ENCODE data around the gene FARP1.
"Not testable (repeated sequence)": the region's sequence is repeated elsewhere in the genome, so short reads cannot be mapped to it uniquely, and the experiment has no call there.

Gene FARP1

DNA sequence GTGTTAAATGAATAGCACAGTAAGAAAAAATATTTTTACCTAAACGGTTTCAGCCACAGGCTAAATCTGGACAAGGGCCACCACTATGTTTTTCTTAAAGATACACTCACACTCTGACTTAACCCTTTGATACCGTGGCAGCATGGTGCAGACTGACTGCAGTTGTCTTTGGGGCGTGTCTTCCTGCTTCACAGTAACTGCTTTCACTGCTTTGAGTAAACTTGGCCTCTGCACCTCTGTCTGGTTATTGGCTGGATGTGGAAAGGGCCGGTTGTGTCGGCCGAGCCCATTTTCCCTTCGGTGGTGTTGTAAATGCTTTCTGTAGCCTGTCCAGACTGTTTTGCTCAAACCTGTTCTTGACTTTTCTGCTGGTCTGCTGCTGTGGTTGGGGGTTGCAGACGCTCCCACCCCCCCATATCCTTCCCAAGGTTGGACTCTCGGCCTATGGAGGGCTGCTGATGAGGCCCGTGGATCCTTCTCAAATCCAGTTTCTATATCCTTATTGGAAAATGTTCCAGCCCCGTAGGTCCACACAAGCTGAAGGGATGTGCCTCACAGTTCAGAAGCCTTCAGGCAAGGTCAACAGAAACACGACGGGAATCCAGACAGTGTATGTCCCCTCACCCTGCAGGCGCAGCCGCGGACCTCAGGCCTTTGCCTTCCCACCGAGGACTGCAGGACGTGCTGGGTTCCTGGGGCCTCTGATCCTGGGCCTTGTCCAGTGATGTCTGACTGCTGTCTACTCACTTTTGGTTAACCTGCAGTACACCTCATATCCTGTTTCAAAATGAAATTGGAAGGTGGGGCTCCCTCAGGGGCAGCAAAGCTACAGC lies 124.4 kb downstream of the FARP1 start:
- DNase-seq: no peak

DNA sequence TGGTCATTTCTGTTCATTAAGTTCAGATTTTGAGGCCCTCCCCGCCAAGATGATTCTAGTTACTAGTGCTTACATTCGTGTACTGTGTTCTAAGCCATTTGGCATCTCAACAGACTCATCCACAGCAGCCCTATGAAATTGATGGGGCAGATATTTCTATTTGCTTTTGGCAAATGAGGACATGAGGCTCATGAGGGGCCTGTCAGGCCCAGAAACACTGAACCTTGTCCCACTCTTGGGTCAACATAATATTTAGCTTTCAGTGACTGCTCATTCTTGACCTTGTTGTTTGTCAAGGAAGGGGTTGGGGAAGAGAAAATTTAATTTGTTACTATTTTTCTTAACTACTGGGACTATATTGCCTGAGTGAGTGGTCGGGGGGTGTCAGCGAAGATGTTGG lies 126.5 kb downstream of the FARP1 start:
- DNase-seq: no peak

DNA sequence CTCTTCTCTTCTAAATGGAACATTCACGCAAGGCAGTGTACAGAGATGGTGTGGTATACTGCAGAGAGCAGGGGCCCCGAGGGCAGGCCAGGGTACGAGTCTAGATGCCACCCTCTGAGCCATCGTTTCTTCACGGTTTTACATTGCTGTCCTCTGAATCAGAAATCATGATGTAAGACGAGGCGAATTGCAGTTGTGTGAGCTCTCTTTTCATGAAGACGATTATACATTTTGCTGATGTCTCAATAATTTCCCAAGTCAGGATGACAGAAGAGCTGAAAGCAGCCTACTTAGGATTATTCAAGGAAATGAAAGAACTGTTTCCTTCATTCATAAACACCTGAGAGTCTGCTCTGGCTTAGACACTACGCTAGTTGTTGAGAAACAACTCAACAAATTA lies 127.9 kb downstream of the FARP1 start:
- no peak for DNase-seq

DNA sequence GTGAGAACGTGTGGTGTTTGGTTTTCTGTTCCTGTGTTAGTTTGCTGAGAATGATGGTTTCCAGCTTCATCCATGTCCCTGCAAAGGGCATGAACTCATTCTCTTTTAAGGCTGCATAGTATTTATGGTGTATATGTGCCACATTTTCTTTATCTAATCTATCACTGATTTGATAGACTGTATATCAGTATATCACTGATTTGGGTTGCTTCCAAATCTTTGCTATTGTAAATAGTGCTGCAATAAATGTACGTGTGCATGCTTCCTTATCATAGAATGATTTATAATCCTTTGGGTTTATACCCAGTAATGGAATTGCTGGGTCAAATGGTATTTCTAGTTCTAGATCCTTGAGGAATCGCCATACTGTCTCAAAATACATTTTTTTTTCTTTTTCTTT lies 128.8 kb downstream of the FARP1 start:
- DNase-seq: not testable (repeated sequence)

DNA sequence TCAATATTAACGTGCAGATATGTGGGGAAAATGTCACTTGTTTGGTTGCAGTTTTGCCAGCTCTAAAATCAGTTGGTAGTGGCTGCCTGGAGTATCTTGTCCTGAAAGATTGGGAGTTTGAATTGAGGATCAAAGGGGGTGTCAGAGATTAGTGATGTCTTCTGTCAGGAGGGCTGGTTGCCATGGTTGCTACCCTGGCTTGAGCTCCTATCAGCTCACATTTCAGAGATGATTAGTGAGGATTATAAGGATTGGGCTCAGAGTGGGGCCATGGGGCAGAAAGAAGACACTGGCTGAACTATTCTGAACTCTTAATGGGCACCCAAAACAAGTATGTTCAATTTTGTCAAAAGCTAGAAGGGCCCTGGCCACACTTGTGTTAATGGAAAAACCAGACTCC lies 129.7 kb downstream of the FARP1 start:
- DNase-seq: no peak

DNA sequence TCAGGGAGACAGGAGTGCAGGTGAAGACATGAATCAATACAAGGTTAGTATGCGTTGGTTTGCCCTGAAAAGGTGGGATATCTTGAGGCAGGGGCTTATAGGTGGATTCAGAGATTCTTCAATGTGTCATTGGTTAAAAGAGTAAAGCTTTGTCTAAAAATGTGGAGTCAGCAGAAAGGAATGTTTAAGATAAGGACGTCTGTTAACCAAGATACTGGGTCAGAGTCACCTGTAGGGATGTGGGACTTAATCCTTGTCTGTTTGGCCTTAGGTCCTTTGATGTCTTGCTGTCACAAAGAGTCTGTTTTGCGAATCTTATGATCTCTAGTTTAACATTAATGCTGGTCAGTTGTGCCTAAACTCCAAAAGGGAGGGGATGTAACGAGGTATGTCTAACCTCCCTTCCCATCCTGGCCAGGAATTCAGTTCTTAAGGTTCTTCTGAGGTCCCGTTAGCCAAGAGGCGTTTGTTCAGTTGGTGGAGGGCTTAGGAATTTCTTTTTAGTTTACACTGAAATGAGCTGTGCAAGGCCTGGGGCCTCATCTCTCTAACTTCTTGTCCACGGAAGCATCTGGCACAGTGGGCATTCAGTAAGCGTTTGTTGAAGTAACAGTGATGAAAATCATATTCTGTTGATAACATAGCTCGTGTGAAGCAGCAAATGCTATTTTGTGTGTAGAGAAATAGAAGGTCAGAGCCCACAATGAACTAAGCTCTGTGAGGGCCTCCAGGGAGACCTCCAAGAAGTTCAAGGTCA lies 130.4 kb downstream of the FARP1 start:
- DNase-seq: no peak

DNA sequence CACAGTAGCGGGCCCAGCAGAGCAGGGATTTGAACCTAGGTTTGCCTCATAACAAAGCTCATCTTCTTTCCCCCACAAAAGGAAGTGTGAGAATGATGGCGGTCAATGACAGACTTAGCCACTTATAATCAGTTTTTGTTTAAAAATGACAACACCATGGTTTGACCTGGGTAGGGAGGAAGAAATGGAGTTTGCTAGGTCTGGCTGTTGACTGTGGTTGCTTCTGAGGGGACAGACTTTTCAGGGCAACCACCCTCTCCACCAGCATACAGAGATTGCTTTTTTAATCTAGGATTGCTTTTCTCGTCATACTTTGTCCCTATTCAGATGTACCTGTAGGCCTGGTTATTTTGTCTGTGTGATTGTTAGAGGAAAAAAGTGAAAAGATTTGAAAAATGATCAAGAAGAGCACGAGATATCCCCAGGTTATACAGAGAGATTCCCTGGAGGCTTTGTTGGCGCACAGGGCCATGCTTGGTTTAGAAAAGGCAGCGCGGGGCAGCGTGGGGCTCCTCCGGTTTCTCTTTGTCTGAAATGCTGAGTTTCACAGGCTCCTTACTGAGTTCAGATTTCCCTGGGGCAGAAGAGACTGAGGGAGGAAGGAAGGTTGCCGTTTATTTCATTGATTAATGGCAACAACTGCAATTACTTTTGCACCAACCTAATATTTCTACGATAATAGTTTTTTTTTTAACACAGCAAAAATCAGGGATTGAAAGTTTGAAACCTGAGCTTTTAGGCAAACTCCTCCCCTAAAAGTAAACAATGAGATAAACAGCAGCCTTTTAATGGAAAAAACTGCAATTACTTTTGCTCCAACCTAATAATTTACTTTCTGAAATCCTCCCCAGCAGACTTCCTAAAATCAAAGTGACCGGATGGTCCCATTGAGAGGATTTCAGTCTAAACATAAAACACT lies 131.2 kb downstream of the FARP1 start:
- no peak for DNase-seq

DNA sequence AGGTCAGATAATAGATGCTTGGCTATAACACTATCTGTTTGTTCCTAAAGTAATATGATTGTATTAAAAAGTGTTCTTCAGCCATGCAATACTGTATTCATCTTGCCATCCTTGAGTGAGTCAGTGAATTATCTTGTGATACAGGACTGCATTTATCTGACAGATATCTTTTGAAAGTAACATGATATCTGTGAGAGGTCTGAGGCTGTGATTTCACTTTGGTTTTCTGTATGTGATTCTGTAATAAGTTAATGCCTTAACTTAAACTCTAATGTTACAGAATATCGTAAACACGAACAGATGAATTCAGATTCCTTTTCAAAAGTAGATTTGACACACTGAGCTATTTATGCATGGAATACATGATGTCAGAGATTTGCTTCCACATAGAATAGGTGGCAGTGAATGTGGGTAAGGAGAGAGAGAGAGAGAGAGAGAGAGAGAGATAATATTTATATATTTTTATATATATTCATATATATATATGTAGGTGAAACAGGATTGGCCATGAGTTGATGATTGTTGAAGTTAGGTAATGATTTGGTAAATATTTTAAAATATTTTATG lies 132.1 kb downstream of the FARP1 start:
- DNase-seq: no peak

DNA sequence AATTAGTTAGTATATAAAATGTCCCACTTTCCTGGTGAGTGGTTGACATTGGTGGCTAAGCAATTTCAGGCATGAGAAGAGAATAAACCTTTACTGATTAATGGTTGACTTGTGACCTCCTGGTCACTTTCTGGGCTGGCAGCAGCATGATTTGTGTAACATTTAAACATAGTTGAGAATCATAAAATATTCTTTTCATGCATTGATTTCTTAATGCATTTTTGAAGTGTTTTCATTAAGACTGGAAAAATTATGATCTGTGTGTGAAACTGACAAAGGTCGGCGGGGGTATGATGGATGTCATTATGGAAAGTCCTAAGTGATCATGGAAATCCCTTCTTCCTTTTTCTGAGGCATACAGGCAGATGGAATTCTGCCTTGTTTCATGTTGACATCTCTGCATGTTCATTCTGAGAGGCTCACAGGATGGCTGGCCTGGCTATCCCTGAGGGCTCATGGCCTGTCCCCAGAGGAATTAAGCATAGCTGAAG lies 132.8 kb downstream of the FARP1 start:
- DNase-seq: no peak

DNA sequence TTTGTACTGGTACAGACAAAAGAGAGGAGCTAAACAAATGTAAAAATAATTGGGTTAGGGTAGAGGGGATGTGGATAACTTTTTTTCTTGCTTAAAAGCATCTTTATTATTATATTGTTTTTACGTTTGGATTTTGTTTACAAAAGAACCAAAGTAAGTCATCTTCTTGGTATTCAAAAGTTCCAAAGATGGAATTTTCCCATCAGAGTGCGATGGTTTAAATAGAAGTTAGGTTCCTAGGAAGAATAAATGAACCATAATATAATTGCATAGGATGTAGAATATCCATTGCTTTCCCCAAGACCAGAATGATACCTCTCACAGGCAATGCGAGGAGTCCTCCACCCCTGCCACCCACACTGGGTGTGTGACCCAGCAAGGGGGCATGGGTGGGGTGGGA lies 133.6 kb downstream of the FARP1 start:
- no peak for DNase-seq

DNA sequence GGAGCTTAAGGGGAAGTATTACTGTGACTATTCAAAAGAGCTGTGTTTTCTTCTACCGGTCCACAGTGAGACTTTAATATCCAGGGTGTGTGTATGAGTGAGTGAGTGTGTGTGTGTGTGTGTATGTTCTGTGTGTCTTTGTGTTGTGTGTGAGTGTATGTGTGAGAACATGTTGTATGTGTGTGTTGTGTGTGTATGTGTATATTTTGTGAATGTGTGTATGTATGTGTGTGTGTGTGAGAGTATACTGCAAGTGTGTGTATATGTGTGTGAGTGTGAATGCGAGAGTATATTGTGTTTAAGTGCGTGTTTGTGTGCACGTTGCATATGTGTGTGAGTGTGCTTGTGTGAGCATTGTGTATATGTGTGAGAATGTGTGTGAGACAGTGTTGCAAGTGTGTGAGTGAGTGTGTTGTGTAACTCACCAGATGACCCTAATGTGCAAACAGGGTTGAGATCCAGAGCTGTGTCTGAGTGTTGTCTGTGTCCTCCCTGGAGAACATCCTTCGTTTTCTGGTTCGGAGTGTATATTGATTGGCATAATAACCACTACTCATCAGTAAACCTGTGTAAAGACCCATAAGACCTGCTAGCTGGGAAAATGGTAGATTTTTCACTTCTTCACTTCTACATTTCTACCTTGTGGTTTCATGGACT lies 135.3 kb downstream of the FARP1 start:
- DNase-seq: no peak

DNA sequence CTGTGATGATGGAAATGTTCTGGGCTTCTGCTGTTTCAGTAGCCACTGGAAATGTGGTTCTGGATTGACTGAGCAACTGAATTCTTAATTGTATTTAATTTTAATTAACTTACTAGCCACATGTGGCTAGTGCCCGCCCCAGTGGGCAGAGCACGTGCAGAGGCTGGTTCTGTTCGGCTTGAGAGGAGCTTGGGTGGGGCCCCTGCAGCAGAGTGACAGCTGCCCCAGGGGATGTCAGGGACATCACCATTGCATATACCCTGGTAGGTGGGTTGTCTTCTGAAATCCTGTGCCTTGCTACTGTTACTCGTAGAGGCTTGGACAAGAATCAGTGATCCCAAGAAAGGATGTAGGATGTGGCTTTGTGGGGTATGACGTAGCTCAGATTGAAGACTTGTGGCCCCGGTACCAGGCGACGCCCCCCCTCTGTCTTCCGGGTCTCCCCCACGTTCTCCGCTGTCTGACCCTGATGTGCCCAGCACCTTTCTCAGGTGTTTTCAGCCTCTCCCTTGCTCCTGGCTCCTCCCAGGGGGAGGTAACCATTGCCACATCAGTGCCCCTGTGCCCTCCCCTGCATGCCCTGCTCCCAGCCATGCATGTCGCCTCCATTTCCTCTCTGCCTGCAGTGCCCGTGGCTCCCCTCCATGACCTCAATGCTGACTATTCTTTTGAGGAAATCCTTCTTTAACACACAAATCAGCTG lies 136.7 kb downstream of the FARP1 start:
- peak; percentile 19 to 23 for DNase-seq

DNA sequence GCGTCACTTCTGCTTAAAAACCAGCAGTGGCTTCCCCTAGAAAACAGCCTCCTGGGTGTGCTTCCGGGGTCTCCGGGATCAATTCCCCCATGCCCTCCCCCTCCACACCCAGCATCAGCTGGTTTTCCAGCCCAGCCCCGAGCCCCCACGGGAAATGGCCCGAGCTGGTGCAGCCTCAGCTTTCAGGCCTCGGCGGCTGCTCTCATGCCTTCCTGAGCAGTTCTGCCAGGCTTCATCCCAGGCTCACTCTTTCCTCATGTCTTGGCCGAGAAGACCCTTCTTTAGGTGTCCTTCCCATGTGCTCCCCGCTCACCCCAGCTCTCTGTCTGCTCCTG lies 137.2 kb downstream of the FARP1 start:
- DNase-seq: no peak

DNA sequence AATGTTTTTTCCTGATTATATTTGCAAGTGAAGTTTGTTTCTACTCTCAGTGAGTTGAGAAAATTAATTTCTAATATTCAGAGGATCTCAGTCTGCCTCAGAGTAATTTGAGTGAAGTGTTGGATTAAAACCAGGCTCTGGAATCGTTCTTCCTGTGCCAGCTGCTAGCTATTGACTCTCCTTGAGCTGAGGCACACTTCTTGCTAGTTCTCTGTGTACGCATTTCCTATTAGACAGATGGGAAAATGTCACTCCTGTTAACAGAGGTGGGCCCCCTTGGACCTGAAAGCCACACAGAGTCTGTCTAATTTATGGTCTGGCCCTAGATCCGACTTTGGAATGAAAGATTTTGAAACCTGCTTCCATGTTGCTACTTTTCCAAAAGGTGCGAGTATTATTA lies 141.8 kb downstream of the FARP1 start:
- no peak for DNase-seq

DNA sequence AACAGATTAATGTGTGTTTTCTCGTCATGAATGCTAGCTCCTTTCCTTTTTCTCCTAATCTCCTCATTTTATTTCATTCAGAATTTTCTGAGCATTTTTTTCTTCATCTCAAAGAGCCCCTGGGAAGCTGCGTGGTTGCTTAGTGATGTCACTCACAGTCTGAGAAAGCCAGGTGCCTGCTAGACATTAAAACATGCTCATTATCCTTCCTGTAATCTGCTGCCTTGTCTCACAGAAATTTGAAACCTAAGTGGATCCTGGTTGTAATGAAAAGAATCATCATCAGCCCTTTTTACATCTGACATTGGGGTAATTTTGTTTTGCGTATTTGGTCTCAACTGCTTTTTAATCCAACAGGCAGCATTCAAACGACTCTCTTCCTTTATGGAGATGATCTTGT lies 142.4 kb downstream of the FARP1 start:
- DNase-seq: no peak

DNA sequence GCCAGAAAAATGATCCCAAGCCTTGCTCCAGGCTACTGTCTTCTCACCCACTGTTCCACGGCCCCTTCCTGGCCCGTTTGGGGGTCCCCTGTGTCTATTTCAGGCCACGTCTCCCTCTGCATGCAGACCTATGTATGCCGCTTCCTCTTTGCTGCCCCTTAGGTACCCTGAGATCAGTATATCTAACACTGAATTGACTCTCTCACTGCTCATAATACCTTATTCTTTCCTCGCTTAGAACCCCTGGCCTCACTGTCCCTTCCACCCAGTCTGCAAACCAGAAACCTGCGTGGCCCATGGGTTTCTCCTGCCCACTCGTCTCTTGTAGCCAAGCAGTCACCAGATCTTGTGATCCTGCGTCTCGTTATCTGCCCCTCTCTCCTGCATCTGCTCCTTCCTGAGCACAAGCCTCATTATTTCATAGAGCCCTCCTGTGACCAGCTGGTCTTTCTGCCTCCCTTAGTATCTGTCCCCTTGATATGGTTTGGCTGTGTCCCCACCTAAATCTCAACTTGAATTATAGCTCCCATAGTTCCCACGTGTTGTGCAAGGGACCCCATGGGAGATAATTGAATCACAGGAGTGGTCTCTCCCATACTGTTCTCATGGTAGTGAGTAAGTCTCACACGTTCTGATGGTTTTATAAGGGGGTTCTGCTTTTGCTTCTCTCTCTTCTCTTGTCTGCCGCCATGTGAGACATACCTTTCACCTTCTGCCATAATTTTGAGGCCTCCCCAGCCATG lies 143.1 kb downstream of the FARP1 start:
- no peak for DNase-seq

DNA sequence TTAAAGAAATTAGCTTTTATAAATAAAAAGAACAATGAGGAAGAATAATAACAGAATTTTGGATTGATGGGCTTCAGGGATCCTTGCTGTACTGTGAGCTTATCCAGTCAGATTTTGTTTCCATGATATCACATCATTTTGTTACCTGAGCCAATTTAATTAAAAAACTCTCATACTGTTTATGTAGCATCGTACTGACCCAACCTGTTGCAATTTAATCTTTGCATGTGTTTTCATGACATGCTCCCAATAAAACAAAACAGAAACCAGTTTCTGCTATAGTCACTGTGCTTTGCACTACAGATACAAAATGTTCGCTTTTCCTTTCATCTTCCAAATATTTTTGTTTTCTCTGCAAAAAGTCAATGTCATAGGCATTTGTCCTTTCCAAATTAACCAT lies 143.9 kb downstream of the FARP1 start:
- no peak for DNase-seq

DNA sequence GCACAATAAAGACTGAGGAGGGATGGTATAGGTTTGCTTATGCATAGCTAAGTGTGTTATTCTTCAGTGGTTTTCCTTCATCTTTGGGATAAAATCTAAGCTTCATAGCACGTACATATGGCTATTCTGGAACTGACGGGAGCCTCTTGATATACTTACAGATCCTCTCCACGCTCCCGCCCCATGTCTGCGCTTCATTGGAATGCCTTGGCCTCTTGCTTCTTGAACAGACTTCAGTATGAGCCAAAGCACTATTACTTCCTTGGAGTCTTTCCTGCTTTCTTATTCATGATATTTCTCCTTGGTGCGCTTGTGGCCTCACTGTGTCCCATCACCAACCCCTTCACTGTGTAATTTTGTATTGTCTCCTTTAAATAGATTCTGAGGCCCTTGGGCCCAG lies 145.3 kb downstream of the FARP1 start:
- DNase-seq: no peak

DNA sequence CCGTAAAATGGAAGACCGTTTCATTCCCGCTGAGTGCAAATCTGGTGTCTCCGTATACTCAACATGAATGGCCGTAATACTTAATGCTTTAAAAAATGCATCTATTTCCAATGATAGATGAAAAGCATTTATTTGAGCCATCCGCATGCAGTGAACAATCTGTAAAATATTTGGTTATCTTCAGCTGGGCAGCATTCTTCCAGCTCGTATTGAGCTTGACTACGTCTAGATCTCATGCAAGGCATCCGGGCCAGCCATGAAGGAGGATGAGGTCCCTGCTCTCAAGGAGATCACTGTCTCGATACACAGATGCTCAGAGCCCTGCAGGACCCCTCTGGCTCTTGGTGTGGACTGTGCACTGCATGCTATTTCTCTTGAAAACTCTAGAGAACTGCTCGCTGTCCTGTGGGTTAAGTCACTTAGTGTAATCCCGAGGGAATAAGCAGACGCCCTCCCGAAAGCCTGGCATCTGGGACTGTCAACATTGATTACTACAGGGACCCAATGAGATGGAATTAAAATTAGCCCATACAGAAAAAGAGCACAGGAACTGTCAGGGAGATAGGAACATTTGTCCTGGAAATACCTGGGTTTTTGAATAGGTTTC lies 146.5 kb downstream of the FARP1 start:
- no peak for DNase-seq

DNA sequence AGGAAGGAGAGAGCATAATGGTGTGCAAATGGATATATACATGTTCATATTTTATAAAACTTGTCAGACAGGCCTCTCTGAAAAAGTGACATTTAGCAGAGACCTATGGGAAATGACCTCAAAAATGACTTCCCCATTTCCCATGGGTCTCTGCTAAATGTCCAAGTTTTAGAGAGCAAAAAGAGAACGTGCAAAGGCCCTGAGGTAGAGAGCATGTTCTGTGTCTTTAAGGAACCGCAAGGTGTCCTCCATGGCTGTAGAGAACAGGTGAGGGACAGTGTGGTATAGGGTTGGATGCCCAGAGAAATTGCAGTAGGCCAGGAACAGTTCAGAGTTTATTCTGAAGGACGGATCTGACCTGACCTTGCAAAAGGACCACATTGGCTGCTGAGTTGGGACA lies 147.4 kb downstream of the FARP1 start:
- DNase-seq: no peak

DNA sequence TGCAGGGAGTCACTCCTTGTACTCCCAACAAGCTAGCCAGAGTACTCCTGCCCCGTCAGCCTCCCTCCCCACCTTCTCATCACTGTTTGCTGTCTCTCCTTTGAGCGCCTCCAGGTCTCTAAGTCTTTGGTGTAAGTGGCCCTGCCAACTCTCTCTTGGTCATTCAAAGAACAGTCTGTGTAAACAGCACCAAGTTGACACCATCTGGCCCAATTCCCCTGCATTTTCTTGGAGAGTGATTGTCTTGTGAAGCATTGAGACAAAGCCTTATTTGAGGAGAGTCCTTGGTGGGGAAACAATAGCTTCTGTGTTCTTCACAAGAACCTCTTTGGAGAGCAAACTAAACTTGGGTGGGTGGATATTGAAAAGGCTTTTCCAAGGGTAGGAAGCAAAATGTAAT lies 148.8 kb downstream of the FARP1 start:
- no peak for DNase-seq
